HL-60 (cell line): ENCODE results near the gene MMP20.

Experiments used
- DNase-seq, 2 experiments: peaks; one replicate each; pipeline ENCODE4 v3.0.0-alpha.2; 2010 to 2020; ENCODE audit warnings: low read depth in 1 of 2, low spot score in 1 of 2
- H3K27ac ChIP-seq: fragments of 250-450 bp; sonication (Bioruptor Pico); replicated peaks from 2 replicates; pipeline ENCODE4 v1.5.1; 2020; ENCODE audit warnings: mild to moderate bottlenecking, moderate library complexity
- H3K27me3 ChIP-seq: fragments of 250-450 bp; sonication (Bioruptor Pico); 2 replicates; pipeline ENCODE4 v1.5.1; 2021; ENCODE audit warnings: mild to moderate bottlenecking, moderate library complexity; ENCODE audit not compliant: insufficient read depth, poor library complexity, severe bottlenecking
- H3K4me3 ChIP-seq: replicated peaks from 2 replicates; pipeline ENCODE4 v1.5.1; 2011; ENCODE audit warnings: mild to moderate bottlenecking, control low read depth, low read length; ENCODE audit not compliant: insufficient read depth
- GABPA ChIP-seq: IDR thresholded peaks from 2 replicates; pipeline ENCODE4 v1.6.1; 2012; ENCODE audit warnings: low read depth
- POLR2AphosphoS5 ChIP-seq: IDR thresholded peaks from 2 replicates; pipeline ENCODE4 v1.6.1; 2012; ENCODE audit warnings: low read depth
- SPI1 ChIP-seq: IDR thresholded peaks from 2 replicates; pipeline ENCODE4 v1.6.1; 2012; ENCODE audit warnings: low read depth, mild to moderate bottlenecking, borderline replicate concordance
- TF ChIP-seq, protein P1 (sequence below): IDR thresholded peaks from one replicate; pipeline ENCODE4 v1.5.1; 2011; ENCODE audit warnings: low read length, control low read depth, inconsistent platforms; ENCODE audit not compliant: insufficient read depth
- TF ChIP-seq, protein P2 (sequence below): IDR thresholded peaks from 2 replicates; pipeline ENCODE4 v1.6.1; 2012; ENCODE audit warnings: low read depth; ENCODE audit not compliant: insufficient replicate concordance

MMP20 gene

DNA sequence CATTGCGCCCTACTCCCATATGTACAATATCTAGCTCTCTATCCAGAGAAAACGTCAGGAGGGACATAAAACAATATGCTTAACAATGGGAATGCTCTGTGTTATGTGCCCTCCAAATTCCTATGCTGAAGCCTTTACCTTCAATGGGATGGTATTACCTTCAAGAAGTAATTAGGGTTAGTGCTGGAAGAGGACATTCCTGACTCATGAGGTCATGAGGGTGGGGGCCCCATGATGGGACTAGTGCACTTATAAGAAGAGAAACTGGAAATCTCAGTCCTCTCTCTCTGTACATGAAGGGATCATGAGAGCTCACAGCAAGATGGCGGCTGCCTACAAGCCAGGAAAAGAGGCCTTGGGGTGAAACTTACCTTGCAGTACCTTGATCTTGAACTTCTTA is 20.3 kb downstream of the MMP20 start:
- TF ChIP-seq GABPA (no peak), SPI1 (no peak), POLR2AphosphoS5 (no peak)
- TF ChIP-seq, protein P1, sequence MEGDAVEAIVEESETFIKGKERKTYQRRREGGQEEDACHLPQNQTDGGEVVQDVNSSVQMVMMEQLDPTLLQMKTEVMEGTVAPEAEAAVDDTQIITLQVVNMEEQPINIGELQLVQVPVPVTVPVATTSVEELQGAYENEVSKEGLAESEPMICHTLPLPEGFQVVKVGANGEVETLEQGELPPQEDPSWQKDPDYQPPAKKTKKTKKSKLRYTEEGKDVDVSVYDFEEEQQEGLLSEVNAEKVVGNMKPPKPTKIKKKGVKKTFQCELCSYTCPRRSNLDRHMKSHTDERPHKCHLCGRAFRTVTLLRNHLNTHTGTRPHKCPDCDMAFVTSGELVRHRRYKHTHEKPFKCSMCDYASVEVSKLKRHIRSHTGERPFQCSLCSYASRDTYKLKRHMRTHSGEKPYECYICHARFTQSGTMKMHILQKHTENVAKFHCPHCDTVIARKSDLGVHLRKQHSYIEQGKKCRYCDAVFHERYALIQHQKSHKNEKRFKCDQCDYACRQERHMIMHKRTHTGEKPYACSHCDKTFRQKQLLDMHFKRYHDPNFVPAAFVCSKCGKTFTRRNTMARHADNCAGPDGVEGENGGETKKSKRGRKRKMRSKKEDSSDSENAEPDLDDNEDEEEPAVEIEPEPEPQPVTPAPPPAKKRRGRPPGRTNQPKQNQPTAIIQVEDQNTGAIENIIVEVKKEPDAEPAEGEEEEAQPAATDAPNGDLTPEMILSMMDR, result no peak
- TF ChIP-seq, protein P2, sequence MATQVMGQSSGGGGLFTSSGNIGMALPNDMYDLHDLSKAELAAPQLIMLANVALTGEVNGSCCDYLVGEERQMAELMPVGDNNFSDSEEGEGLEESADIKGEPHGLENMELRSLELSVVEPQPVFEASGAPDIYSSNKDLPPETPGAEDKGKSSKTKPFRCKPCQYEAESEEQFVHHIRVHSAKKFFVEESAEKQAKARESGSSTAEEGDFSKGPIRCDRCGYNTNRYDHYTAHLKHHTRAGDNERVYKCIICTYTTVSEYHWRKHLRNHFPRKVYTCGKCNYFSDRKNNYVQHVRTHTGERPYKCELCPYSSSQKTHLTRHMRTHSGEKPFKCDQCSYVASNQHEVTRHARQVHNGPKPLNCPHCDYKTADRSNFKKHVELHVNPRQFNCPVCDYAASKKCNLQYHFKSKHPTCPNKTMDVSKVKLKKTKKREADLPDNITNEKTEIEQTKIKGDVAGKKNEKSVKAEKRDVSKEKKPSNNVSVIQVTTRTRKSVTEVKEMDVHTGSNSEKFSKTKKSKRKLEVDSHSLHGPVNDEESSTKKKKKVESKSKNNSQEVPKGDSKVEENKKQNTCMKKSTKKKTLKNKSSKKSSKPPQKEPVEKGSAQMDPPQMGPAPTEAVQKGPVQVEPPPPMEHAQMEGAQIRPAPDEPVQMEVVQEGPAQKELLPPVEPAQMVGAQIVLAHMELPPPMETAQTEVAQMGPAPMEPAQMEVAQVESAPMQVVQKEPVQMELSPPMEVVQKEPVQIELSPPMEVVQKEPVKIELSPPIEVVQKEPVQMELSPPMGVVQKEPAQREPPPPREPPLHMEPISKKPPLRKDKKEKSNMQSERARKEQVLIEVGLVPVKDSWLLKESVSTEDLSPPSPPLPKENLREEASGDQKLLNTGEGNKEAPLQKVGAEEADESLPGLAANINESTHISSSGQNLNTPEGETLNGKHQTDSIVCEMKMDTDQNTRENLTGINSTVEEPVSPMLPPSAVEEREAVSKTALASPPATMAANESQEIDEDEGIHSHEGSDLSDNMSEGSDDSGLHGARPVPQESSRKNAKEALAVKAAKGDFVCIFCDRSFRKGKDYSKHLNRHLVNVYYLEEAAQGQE, result no peak
- Histone ChIP-seq H3K27ac (no peak overlapping the region), H3K27me3 (no peaks in the 10 kb centered on the region), H3K4me3 (no peak overlapping the region)
- DNase-seq, result no peak

DNA sequence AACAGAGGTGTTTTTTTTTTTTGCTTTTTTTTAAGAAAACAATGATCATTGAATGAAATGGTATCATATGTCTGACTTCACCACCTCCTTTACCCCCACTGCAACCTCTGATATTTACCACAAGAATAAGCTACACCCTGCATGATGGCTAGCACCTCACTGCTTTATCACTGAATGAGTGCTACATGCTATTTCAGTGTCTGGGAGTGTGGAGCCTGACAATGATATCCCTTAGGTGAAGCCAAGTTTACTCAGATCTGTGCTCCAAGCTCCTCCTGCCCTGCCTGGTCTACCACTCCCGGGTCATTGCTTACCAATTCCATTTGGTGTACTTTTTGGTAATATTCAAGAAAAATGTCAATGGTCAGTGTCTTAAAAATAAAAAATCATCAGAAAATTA is 21.1 kb downstream of the MMP20 start:
- Histone ChIP-seq H3K27ac (no peak overlapping the region), H3K27me3 (no peaks in the 10 kb centered on the region), H3K4me3 (no peak overlapping the region)
- TF ChIP-seq, protein P2, result no peak
- TF ChIP-seq POLR2AphosphoS5 (no peak), SPI1 (no peak), GABPA (no peak)
- TF ChIP-seq, protein P1, result no peak
- DNase-seq, result no peak

DNA sequence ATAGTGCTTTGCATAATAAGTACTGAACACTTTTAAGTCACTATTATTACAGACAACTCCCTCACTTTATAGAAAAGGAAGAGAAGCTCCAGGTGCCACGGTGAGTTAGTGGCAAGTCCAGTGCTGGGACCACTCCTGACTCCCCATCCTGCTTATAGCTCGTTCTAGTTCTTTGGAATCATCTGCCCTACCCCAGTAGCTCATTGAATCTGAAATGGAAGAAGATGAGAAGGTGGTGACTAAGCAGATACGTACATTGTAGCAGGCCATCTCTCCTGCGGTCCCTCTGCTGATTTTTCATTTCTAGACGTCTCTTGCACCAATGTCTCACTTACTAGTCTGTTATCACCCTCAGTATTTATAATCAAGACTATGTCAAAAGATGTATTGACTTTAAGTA is 21.6 kb downstream of the MMP20 start:
- TF ChIP-seq POLR2AphosphoS5, result no peak
- TF ChIP-seq GABPA, result no peak
- TF ChIP-seq SPI1, result no peak
- TF ChIP-seq, protein P2, result no peak
- TF ChIP-seq, protein P1, result no peak
- DNase-seq, result no peak
- no peak overlapping the region for H3K27ac ChIP-seq
- H3K27me3 ChIP-seq, result no peaks in the 10 kb centered on the region
- H3K4me3 ChIP-seq, result no peak overlapping the region
